Measurements from ENCODE around the gene LIMCH1.

DNA sequence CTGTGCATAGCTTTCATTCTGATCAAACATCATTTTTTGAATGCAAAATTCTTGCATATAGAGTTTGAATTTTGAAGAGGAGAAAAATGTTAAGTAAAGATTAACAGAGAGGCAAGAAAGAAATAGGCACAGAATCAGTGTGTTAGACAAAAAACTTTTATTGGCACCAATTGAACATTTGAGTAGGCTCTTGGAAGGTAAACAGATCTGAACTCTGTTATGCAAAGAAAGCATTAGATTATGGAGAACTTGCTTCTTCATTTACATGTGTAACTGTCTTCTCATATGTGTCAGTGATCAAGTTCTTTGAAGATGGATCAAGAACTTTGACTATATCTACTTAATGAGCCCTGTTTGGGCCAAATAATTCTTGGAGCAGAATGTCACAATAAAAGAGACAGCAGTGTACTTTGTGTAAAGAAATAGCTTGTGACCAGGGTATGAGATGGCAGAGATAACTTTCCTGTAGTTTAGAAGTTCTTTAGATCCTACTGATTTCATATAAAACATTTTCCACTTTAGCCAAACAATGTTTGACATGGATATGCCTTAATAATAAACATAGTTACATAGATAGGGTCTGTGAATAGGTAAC lies 61.3 kb downstream of the LIMCH1 start:
- TF ChIP-seq CTCF (IDR thresholded peaks at IDR 0.05) (no peak), EZH2 (IDR thresholded peaks at IDR 0.05) (no peak)
